Pons (tissue), 1 donor: ENCODE data around the gene ZC3H12D.
"Not testable (repeated sequence)": the region's sequence is repeated elsewhere in the genome, so short reads cannot be mapped to it uniquely, and the experiment has no call there.

Source experiments
- DNase-seq: peaks from one replicate; pipeline ENCODE4 v3.0.0-alpha.2; 2016; ENCODE audit warnings: low spot score

ZC3H12D gene

DNA sequence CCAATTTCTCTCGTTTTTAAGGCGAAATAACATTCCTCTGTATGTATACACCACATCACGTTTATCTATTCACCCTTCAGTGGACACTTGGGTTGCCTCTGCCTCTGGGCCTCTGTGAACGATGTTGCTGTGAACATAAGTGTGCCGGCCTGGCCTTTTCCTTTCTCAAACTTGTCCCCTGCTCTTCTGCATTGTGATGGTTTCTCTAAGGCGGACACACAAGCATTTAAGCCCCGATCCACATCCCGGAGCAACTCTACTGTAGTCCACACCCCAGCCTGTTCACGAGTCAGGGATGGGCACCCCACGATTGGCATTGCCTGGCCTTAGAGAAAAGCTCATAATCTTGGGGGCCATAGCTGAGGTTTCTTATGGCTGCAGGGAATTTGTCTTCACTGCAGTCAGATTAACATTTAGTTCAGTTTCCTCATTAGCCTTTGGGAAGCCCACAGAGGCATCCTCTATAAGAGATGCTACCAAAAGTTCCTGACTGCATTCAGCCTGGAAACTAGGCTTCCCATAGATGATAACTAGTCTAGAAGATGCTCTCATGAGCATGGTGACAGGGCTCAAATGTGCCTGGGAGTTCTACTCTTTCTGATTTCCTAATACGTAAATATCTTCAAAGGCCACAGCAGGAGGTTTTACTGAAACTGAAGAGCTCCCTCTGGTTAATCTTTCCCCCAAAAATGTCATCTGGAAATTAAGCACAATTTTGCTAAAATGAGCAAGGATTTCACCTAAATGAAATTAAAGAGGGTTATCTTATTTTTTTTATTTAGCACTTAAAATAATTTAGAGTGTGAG is 762 bp downstream of the ZC3H12D start:
- DNase-seq = no peak

DNA sequence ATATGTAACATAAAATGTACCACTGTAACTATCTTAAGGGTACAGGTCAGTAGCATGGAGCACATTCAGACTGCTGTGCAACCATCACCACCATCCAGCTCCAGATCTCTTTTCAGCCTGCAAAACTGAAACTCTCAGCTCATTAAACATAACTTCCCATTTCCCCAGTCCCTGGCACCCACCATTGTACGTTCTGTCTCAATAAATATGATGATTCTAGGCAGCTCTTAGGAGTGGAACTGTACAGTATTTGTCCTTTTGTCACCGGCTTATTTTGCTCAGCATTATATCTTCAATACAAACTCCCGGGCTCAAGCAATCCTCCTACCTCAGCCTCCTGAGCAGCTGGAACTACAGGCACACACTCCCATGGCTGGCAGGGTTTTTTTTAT is 1.5 kb downstream of the ZC3H12D start:
- peak; percentile 40 for DNase-seq

GRCh38 chr6:149482545-149483333 is 2.1 kb downstream of the ZC3H12D start:
- DNase-seq = peak; percentile 39

- DNase-seq = no peak
Observed at GRCh38 chr6:149480502-149481280, 4.1 kb downstream of the ZC3H12D start.

DNA sequence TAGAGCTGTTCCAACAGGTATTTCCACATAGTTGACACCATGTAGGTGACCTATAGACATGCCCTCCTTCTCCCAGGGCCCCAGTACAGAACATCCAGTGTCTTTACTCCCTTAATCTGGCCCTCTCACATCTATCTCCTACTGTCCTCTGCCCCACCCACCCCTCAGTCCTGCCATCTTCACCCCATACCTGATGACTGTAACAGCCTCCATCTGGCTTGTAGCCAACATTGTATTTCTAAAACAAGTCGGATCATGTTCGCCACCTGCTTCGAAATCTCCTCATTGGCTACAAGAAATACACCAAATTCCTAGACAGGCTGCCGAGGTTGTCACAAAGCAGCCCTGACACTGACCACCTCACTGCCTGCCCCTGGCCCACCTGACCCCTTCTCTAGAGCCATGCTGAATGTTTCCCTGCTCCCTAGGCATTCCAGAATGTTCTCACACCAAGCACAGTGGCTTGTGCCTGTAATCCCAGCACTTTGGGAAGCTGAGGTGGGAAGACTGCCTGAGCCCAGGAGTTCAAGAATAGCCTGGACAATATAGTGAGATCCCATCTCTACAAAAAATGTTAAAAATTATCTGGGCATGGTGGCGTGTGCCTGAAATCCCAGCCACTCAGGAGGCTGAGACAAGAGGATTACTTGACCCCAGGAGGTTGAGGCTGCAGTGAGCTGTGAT is 6.0 kb downstream of the ZC3H12D start:
- DNase-seq = no peak

- DNase-seq = no peak
Observed at GRCh38 chr6:149477544-149477943, 7.3 kb downstream of the ZC3H12D start.

GRCh38 chr6:149476789-149477455 is 7.9 kb downstream of the ZC3H12D start:
- no peak for DNase-seq

DNA sequence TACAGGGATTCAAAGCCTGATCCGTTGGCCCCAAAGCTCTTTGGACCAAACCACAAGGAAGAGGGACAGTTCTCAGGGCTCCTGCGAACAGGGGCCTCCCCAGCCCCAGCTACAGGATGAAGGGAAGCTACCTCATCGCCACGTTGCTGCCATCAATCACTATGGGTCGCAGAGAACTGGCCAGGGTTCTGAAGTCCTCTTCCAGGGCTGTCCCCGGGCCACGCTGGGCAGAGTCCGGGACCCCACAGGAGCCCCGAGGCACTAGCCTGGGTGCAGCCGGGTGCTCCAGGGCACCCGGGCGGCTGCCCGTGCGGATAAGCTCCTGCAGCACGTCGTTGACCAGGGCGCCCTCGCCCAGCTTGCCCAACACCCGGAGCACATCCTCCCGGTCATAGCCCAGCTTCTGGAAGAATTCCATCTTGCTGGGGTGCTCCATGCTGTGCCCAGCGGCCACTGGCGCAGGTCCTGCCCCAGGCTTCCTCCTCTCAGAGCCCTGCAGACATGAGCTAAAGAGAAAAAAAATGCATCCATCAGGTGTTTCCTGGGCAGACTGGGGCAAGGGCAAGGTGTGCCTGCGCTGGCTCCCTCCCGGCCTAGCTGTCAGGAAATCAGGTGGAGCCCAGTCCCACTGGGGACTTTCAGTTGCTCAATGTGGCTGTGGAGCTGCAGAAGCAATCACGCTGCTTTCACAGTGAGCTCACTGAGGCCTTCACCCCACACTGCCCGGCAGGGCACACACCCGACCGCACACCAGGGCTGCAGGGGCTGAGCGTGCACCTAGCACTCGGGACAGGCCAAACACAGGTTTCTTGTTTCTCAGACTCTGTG is 10.5 kb downstream of the ZC3H12D start:
- DNase-seq = no peak

DNA sequence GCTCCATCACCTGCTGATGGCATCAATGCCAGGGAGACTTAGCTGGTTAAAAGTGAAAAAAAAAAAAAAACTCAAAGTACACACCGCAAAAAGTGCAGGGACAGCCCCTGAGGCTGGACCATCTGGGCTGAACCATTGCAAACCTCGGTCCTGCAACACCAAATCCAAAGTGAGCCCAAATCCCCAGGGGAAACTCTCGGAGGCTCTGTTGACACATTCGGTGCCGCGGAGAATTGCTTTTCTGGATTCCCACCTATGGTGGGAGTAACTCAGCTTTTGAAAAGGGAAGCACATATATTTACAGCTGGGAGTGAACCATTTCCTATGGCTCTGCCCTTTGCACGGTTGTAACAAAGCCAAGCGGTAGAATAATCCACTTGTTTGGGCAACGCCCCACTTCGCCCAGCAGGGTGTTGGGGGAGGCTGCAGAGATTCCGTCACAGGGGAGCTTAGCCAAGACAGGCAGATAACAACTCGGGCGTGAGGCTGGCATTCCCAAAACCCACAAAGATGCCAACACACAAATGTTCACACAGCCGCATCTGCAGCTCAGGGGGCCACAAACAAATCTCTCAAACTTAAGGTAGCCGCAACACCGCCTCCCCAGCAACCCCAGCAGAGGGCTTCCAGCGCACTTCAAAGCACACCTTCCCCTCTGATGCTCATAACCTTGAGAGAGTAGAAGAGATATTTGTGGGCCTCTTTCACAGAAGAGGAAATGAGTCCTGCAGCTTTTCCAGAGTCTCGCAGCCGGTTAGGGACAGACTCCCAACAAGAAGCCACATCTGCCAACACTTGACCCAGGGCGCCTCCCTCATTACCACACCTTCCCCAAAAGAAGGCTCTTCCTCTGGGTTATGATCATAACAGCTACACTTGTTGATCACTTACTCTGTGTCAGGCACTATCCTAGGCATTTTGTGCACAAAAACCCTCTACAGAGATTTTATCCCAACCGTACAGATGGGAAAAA is 11.4 kb downstream of the ZC3H12D start:
- DNase-seq = no peak

DNA sequence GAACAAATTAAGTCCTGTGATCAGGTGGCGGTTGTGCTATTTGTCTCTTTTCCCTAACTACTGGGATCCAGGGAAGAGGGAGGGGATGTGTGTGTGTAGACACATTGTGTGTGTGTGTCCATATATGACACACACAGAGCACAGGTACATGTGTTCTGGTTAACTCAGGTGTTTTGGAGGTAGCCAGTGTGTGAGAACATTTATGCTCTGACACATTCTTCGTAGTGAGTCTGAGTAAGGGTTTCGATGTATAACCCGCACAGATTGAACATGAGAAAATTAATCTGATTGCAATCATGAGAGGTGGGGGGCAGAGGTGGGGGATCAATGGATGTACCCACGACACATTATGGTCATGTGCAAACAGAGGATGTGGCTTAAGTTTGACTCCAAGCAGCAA is 12.6 kb downstream of the ZC3H12D start:
- no peak for DNase-seq

GRCh38 chr6:149471801-149472200 is 13.0 kb downstream of the ZC3H12D start:
- DNase-seq = no peak

DNA sequence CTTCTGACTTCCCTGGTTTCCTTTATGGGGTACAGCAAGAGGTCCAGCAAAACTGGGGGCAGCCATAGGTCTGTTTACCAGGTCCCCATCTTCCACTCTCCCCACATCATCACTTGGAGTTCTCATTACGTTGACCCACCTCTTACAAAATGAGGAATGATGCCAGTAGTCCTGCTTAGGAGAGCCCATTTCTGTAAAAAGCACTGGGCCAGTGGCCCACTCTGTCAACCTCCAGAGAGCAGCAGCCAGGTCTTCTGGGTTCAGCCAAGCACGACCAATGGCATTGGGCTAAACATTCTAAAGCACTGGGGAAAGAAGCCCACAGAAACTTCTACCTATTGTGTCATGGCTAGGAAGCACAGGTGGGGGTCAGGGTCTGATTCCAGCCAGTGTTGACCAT is 13.9 kb downstream of the ZC3H12D start:
- DNase-seq = no peak

DNA sequence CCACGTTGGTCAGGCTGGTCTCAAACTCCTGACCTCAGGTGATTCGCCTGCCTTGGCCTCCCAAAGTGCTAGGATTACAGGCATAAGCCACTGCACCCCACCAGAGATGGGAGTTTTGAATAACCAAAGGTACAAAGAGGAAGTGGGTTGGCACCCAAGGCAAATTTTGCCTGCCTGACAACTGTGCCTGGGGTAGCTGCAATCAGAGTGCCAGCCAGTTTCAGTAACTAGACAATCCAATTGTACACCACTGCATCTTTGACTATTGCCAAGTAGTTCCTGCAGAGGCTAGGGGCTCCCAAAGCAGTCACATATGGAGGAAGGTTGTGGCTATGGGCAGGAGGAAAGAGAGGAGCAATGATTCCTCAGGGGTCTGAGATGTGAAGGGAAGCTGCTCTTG is 16.6 kb downstream of the ZC3H12D start:
- no peak for DNase-seq

DNA sequence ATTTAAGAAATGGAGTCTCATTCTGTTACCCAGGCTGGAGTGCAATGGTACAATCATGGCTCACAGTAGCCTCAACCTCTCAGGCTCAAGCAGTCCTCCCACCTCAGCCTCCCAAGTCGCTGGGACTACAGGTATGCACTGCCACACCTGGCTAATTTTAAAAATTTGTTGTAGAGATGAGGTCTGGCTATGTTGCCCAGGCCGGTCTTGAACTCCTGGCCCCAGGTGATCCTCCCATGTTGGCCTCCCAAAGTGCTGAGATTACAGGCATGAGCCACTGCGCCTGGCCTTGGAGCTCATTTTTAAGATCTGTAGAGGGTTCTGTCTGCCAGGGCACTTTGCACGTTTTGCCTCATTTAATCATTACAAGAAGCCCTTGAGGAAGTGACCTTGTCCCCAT is 17.5 kb downstream of the ZC3H12D start:
- DNase-seq = no peak

GRCh38 chr6:149464411-149464810 is 20.4 kb downstream of the ZC3H12D start:
- DNase-seq = no peak

GRCh38 chr6:149463781-149464180 is 21.0 kb downstream of the ZC3H12D start:
- no peak for DNase-seq

GRCh38 chr6:149462712-149463111 is 22.1 kb downstream of the ZC3H12D start:
- DNase-seq = peak; percentile 24

DNA sequence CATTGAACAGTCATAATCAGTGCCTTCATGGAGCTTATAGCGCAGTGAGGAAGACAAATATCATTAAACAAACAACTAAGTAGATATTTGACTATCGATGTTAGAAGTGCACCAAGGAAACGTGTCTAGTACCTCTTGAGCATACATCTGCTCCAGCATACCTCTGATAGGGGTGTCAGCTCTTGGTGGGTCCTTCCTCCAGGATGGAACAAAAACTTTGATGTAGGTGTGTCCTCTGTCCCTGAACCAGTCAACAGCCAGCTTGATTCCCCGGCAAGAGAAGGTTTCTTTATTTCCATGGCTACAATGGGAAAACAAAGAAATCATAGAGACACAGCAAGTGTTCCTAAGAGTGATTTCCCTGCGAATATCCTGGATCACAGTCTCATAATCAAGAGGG is 23.1 kb downstream of the ZC3H12D start:
- no peak for DNase-seq

DNA sequence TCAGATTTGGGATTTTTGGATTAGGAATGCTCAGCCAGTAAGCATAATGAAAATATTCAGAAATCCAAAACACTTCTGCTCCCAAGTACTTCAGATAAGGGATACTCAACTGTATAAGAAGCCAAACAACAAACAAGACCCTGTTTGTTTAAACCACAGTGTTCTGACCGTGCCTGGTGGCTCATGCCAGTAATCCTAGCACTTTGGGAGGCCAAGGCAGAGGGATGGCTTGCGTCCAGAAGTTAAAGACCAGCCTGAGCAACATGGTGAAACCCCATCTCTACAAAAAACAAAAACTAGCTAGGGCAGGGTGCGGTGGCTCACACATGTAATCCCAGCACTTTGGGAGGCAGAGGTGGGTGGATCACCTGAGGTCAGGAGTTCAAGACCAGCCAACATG is 24.6 kb downstream of the ZC3H12D start:
- not testable (repeated sequence) for DNase-seq
